Aorta (tissue), 5 donors: ENCODE measurements around the gene IARS1. TPM values are rescaled to one million over a fixed set of nuclear protein-coding genes. Genes with fewer than 3 reads are reported as not detected.

Experiments
- ATAC-seq: fragments of 200-7000 bp; cut with Tn5 transposase; one replicate; pipeline ENCODE4 v1.9.1; 2022; ENCODE audit warnings: moderate library complexity; ENCODE audit not compliant: low FRiP score
- DNase-seq, 2 donors: peaks; one replicate each; pipeline ENCODE4 v3.0.0-alpha.2; 2020
- H3K27ac ChIP-seq, 2 donors: one replicate each; pipeline ENCODE4 v1.5.1; 2013; ENCODE audit warnings: low read length in 2 of 2, mild to moderate bottlenecking in 2 of 2, moderate library complexity in 2 of 2, control low read depth in 1 of 2, inconsistent platforms in 1 of 2, low read depth in 1 of 2
- H3K27me3 ChIP-seq, 2 donors: one replicate each; pipeline ENCODE4 v1.6.1; 2013; ENCODE audit warnings: control low read depth in 1 of 2, low read length in 1 of 2, mild to moderate bottlenecking in 1 of 2, moderate library complexity in 1 of 2; ENCODE audit not compliant: insufficient read depth in 2 of 2, control insufficient read depth in 1 of 2
- H3K36me3 ChIP-seq, 2 donors: one replicate each; pipeline ENCODE4 v1.6.1; 2013; ENCODE audit warnings: control low read depth in 1 of 2, low read length in 1 of 2, mild to moderate bottlenecking in 1 of 2; ENCODE audit not compliant: insufficient read depth in 2 of 2, control insufficient read depth in 1 of 2
- H3K4me1 ChIP-seq, 2 donors: one replicate each; pipeline ENCODE4 v1.6.1; 2013; ENCODE audit warnings: low read length in 2 of 2, control low read depth in 1 of 2, mild to moderate bottlenecking in 1 of 2, moderate library complexity in 1 of 2; ENCODE audit not compliant: insufficient read depth in 2 of 2, control insufficient read depth in 1 of 2
- H3K4me3 ChIP-seq, 2 donors: one replicate each; pipeline ENCODE4 v1.5.1; 2013; ENCODE audit warnings: low read length in 2 of 2, control low read depth in 1 of 2, mild to moderate bottlenecking in 1 of 2
- H3K9me3 ChIP-seq: one replicate; pipeline ENCODE4 v1.6.1; 2013; ENCODE audit warnings: mild to moderate bottlenecking, low read length; ENCODE audit not compliant: control insufficient read depth
- WGBS, 2 donors: extraction: QIAGEN DNeasy Blood & Tissue Kit; methylation state at CpG; one replicate each; pipeline ENCODE4 v1.1.7; 2013; 5-methylcytosine and 5-hydroxymethylcytosine counted together
- intact Hi-C, 2 donors: fragments of 100-400 bp; cut with DNase I; formaldehyde crosslinking; loops; one replicate each; pipeline versions ENCODE4 v1.14.2 to v1.15.0; 2022
- long read RNA-seq, 2 donors: library from polyadenylated mRNA; unstranded; transcript quantifications; one replicate each; pipeline ENCODE4 v2.0.0, GENCODE V29; 2020 to 2021
- polyA plus RNA-seq, 2 donors: library from polyadenylated mRNA; stranded (reverse); fragments of 200-250 nt; gene quantifications; one replicate each; pipeline ENCODE4 v1.2.3, GENCODE V29; 2013
- total RNA-seq, 2 donors: library from RNA; stranded (reverse); fragmentation: NEBNext Ultra II Directional; extraction: Animal tissue kit (Norgen Biotek cat#: 25700); gene quantifications; one replicate each; pipeline ENCODE4 v1.2.1, GENCODE V29; 2021
- donor health status: healthy with polysubstance abuse.
- donor health status: Bipolar disorder and iron deficiency.
- donor health status: DM: no; HTN: no; CAD: no.
- donor health status: DM: no; HTN: no; CAD: no.
- donor health status: DM: yes; HTN: yes; CAD: no.

The IARS1 gene
- total RNA-seq (10 to 100 TPM; 71.7 to 82.1 TPM), polyA plus RNA-seq (10 to 100 TPM; 16.5 to 23.3 TPM)
- long read RNA-seq, donor 1, partial matches to known transcripts, result 44 of 48 reads
- long read RNA-seq, donor 1, other reads (novel, unspliced or antisense), result 4 of 48 reads
- long read RNA-seq, donor 2, full-length matches to known transcripts, result 6 of 40 reads
- long read RNA-seq, donor 2, partial matches to known transcripts, result 27 of 40 reads
- long read RNA-seq, donor 2, other reads (novel, unspliced or antisense), result 7 of 40 reads

DNA sequence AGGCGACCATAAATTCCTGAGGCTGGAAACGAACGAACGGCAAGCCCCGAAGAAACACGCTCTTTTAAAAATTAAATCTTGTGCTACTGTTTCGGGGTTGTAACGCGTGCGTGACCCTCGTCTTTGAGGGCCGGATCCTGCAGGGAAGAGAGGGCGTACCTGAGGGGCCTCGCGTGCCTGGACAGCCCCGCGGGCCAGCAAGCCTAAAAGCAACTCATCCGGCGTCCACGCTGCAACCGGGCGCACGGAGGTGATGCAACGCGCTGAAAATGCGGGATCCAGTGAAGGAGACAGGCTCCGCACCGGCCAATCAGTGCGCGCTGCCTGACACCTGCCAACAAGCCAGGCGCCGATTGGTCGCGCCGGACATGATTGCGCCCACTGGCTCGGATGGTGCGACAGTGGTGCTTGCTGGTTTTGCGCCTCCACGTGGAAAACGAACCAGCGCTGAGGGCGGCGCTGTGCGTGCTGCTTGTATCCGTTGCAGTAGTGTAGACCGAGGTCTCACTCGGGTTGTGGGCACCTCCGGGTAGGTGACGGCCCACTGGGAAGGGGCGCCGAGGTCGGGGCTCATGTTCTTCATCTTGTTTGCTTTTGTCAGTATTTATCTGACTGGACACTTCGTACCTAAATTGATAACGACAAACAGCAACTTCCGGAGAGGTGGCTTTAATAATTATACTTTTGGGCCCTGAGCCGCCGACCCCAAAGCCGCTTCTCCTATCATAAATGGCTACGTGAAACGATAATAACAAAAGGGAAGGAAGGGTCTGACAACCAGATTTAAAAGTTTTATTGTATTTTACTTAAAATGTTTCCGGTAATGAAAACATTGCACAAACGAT is at the start of gene IARS1:
Gene IARS1, minus strand, starts transcription at position 246 of the 845 bp plus-strand sequence. CDS start 4,278 bp downstream, outside the sequence.
- Histone ChIP-seq H3K27me3 (no peaks in the 10 kb centered on the region), H3K36me3 (peaks cover 0 to 4% of the 10 kb centered on the region in 2 donors), H3K4me1 (peaks cover 0 to 8% of the 10 kb centered on the region in 2 donors), H3K9me3 (no peaks in the 10 kb centered on the region), H3K27ac (peak within 1 kb of the TSS in 1 of 2 donors; percentile 62), H3K4me3 (peak within 1 kb of the TSS; percentile 73 to 94)
- ATAC-seq (peak; percentile 100), DNase-seq (peak; percentile 98 to 99)
- WGBS, 2 donors, result 0% methylated on average over 63 of the region's 63 CpGs
- intact Hi-C loops, result no loop called here

DNA sequence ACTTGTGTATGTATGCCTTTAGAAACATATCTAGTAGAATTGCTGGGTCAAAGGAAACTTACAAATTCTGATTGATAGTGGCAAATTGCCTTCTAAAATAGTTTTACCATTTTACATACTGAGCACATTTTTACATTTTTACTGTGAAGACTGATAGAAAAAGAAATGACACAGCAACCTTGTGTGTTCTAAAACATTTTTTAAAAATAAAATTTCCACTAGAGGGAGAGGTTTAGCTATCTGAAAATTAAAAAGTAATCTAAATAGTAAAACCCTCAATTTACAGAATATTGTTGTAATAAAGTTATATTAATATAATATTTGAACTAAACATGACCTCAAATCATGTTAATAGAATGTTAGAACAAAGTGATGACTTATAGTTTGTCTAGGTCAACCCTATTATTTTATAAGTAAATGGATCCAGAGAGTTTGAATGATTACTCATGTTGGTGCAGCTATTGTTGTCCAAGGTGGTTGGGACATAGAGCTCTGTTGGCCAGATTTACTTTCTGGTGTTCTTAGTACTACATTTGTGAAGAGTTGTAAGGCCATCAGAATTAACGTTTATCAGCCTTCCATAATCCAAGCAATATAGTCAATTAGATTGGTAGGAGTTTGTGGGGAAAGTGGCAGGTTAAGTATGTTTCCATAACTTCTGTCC is 49.5 kb upstream of the IARS1 start:
- ATAC-seq (no peak), DNase-seq (no peak)
- Histone ChIP-seq H3K4me1 (peaks cover 0 to 2% of the 10 kb centered on the region in 2 donors), H3K36me3 (no peaks in the 10 kb centered on the region), H3K27ac (no peak overlapping the region), H3K27me3 (no peaks in the 10 kb centered on the region), H3K4me3 (no peak overlapping the region), H3K9me3 (peaks cover 1% of the 10 kb centered on the region)
- 10 to 23% methylated on average over 1 of the region's 1 CpG for WGBS, 2 donors
- intact Hi-C loops, result loop anchor here (2.0 to 10.0 kb wide), 4 partner anchors 92 to 292 kb away; no protein-coding TSS in a partner anchor

DNA sequence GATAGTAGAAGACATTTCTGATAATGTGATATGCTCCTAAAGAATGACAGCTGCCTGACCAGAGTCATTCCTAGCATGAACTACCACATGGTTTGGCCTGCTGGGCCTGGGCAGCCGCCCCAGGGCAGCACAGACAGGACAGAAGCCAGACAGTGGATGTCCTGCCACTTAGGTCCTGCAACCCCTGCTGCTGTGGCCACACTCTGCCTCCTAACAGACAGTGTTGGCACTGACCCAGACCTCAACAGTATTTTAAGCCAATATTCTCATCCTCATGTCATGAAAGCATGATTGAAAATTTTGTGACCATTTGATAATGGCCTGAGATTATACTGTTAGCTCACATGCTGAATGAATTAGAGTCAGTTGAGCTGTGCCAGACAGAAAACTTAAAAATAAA is 48.1 kb upstream of the IARS1 start:
- Histone ChIP-seq H3K27me3 (no peaks in the 10 kb centered on the region), H3K27ac (no peak overlapping the region), H3K36me3 (no peaks in the 10 kb centered on the region), H3K9me3 (peaks cover 1% of the 10 kb centered on the region), H3K4me3 (no peak overlapping the region), H3K4me1 (peaks cover 0 to under 1% of the 10 kb centered on the region in 2 donors)
- ATAC-seq (no peak), DNase-seq (no peak)
- intact Hi-C loops, result loop anchor here in 1 of 2 donors (5.0 to 10.0 kb wide), 2 partner anchors 93 to 291 kb away; no protein-coding TSS in a partner anchor
- WGBS, 2 donors, result 73 to 100% methylated on average over 1 of the region's 1 CpG

GRCh38 chr9:92333282-92333634 is 39.8 kb upstream of the IARS1 start:
- no peaks in the 10 kb centered on the region for H3K4me1 ChIP-seq
- 90 to 94% methylated on average over 2 of the region's 2 CpGs for WGBS, 2 donors
- DNase-seq (no peak), ATAC-seq (no peak)
- no peaks in the 10 kb centered on the region for H3K27me3 ChIP-seq
- H3K27ac ChIP-seq, result no peak overlapping the region
- intact Hi-C loops, result no loop called here
- H3K36me3 ChIP-seq, result no peaks in the 10 kb centered on the region
- H3K9me3 ChIP-seq, result no peaks in the 10 kb centered on the region
- H3K4me3 ChIP-seq, result no peak overlapping the region

GRCh38 chr9:92332577-92333281 is 39.2 kb upstream of the IARS1 start:
- no peaks in the 10 kb centered on the region for H3K27me3 ChIP-seq
- no peaks in the 10 kb centered on the region for H3K9me3 ChIP-seq
- intact Hi-C loops, result no loop called here
- no peak overlapping the region for H3K4me3 ChIP-seq
- H3K36me3 ChIP-seq, result no peaks in the 10 kb centered on the region
- no peak for ATAC-seq
- no peaks in the 10 kb centered on the region for H3K4me1 ChIP-seq
- 58 to 66% methylated on average over 3 of the region's 3 CpGs for WGBS, 2 donors
- H3K27ac ChIP-seq, result no peak overlapping the region
- no peak for DNase-seq

DNA sequence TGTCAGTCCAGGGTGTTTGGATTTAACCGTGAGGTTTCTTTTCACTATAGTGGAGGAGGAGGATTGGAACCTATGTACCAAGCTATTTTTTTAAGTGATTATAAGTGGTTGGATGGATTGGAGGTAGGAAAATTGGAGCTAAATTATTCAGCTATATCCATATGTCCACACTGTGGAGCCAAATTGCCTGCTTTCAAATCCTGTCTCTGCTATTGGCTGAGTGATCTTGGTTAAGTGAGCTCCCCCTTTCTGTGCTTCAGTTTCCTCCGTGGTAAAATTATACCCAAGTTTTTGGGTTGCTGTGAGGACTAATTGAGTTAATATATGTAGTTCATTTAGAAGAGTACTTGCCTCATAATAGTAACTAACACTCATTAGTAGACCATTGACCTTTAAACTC is 34.7 kb upstream of the IARS1 start:
- Histone ChIP-seq H3K27ac (no peak overlapping the region), H3K4me1 (peaks cover 0 to 4% of the 10 kb centered on the region in 2 donors), H3K9me3 (no peaks in the 10 kb centered on the region), H3K4me3 (no peak overlapping the region), H3K27me3 (no peaks in the 10 kb centered on the region), H3K36me3 (no peaks in the 10 kb centered on the region)
- intact Hi-C loops, result no loop called here
- DNase-seq (no peak), ATAC-seq (no peak)
- 24 to 32% methylated on average over 2 of the region's 2 CpGs for WGBS, 2 donors

GRCh38 chr9:92327283-92327850 is 33.9 kb upstream of the IARS1 start:
- WGBS, 2 donors, result 50 to 57% methylated on average over 2 of the region's 2 CpGs
- H3K9me3 ChIP-seq, result no peaks in the 10 kb centered on the region
- DNase-seq (no peak), ATAC-seq (no peak)
- H3K27me3 ChIP-seq, result no peaks in the 10 kb centered on the region
- no peaks in the 10 kb centered on the region for H3K36me3 ChIP-seq
- intact Hi-C loops, result no loop called here
- H3K4me3 ChIP-seq, result no peak overlapping the region
- peaks cover 0 to 4% of the 10 kb centered on the region in 2 donors for H3K4me1 ChIP-seq
- no peak overlapping the region for H3K27ac ChIP-seq

DNA sequence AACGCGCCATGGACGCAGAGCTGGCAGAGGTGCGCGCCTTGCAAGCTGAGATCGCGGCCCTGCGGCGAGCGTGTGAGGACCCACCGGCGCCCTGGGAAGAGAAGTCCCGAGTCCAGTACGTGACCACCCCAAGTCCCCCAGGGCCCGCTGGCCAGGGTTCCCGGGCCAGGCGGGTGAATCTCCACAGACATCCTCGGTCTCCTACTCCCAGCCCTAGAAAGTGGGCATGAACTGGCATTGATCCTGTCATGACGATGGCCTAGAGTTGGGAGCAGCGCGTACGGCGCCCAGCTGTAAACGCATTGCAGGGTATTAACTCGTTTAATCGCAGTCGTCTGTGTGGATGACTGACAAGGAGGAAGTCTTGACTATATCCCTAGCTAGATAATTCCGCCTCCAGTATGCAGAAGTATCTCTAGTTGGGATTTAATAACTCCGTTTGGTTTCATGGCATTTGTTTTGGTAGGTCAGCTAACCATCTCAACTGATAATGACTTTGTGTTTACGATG is 32.5 kb upstream of the IARS1 start:
- H3K27me3 ChIP-seq, result no peaks in the 10 kb centered on the region
- H3K4me3 ChIP-seq, result peak overlapping the region; percentile 62 to 88
- peak overlapping the region in 1 of 2 donors; percentile 92 for H3K27ac ChIP-seq
- no peak for DNase-seq
- 1 to 2% methylated on average over 18 to 30 of the region's 30 CpGs for WGBS, 2 donors
- no peaks in the 10 kb centered on the region for H3K36me3 ChIP-seq
- no peak for ATAC-seq
- peaks cover 0 to 4% of the 10 kb centered on the region in 2 donors for H3K4me1 ChIP-seq
- no peaks in the 10 kb centered on the region for H3K9me3 ChIP-seq
- intact Hi-C loops, result loop anchor here in 1 of 2 donors (2.0 kb wide), 1 partner anchor 309 kb away; no protein-coding TSS in a partner anchor
